H9 (cell line): Measurements from ENCODE around the gene RASA3. TPM values are rescaled to one million over a fixed set of nuclear protein-coding genes. Genes with fewer than 3 reads are reported as not detected.

Source experiments
- DNase-seq: peaks from one replicate; pipeline ENCODE4 v3.0.0-alpha.2; 2017
- H2AFZ ChIP-seq: one replicate; pipeline ENCODE4 v1.6.1; 2013; ENCODE audit warnings: mild to moderate bottlenecking, low read length, control low read depth, moderate library complexity
- H2AK5ac ChIP-seq: 2 replicates; pipeline ENCODE4 v1.6.1; 2013; ENCODE audit warnings: low read length, control low read depth, mixed read lengths; ENCODE audit not compliant: insufficient read length
- H2BK120ac ChIP-seq: one replicate; pipeline ENCODE4 v1.6.1; 2013; ENCODE audit warnings: low read depth, mild to moderate bottlenecking, low read length, control low read depth, inconsistent platforms; ENCODE audit not compliant: poor library complexity, severe bottlenecking
- H2BK12ac ChIP-seq: 2 replicates; pipeline ENCODE4 v1.6.1; 2013; ENCODE audit warnings: low read length, control low read depth, mixed read lengths, low read depth; ENCODE audit not compliant: insufficient read length
- H2BK15ac ChIP-seq: 2 replicates; pipeline ENCODE4 v1.6.1; 2013; ENCODE audit warnings: low read depth, low read length, control low read depth
- H2BK20ac ChIP-seq: one replicate; pipeline ENCODE4 v1.6.1; 2013; ENCODE audit warnings: low read depth, mild to moderate bottlenecking, low read length, control low read depth, inconsistent platforms; ENCODE audit not compliant: poor library complexity, severe bottlenecking
- H2BK5ac ChIP-seq: 2 replicates; pipeline ENCODE4 v1.6.1; 2013; ENCODE audit warnings: low read length, control low read depth, mixed read lengths; ENCODE audit not compliant: insufficient read length
- H3K14ac ChIP-seq: 2 replicates; pipeline ENCODE4 v1.6.1; 2013; ENCODE audit warnings: low read length, control low read depth; ENCODE audit not compliant: insufficient read depth
- H3K18ac ChIP-seq: 2 replicates; pipeline ENCODE4 v1.6.1; 2013; ENCODE audit warnings: low read depth, mild to moderate bottlenecking, mixed read lengths, low read length, control low read depth; ENCODE audit not compliant: insufficient read length
- H3K23ac ChIP-seq: 2 replicates; pipeline ENCODE4 v1.6.1; 2013; ENCODE audit warnings: low read length, control low read depth, mixed read lengths, low read depth; ENCODE audit not compliant: insufficient read length
- H3K23me2 ChIP-seq: 2 replicates; pipeline ENCODE4 v1.6.1; 2013; ENCODE audit warnings: low read depth, mild to moderate bottlenecking, mixed read lengths, low read length, control low read depth; ENCODE audit not compliant: insufficient read length, poor library complexity, severe bottlenecking
- H3K27ac ChIP-seq: 2 replicates; pipeline ENCODE4 v1.5.1; 2013; ENCODE audit warnings: low read length, control low read depth, mixed read lengths, low read depth; ENCODE audit not compliant: insufficient read length
- H3K27me3 ChIP-seq: 2 replicates; pipeline ENCODE4 v1.6.1; 2013; ENCODE audit warnings: low read length, control low read depth, inconsistent platforms; ENCODE audit not compliant: insufficient read depth
- H3K4ac ChIP-seq: 2 replicates; pipeline ENCODE4 v1.6.1; 2013; ENCODE audit warnings: low read depth, mild to moderate bottlenecking, control low read depth, inconsistent platforms, low read length, moderate library complexity
- H3K4me1 ChIP-seq: 2 replicates; pipeline ENCODE4 v1.6.1; 2013; ENCODE audit warnings: low read length, control low read depth, inconsistent platforms; ENCODE audit not compliant: insufficient read depth
- H3K4me2 ChIP-seq: 2 replicates; pipeline ENCODE4 v1.6.1; 2013; ENCODE audit warnings: low read length, control low read depth, mixed read lengths; ENCODE audit not compliant: insufficient read length, insufficient read depth
- H3K56ac ChIP-seq: 2 replicates; pipeline ENCODE4 v1.6.1; 2013; ENCODE audit warnings: low read depth, mild to moderate bottlenecking, mixed read lengths, low read length, control low read depth; ENCODE audit not compliant: insufficient read length
- H3K79me1 ChIP-seq: 2 replicates; pipeline ENCODE4 v1.6.1; 2013; ENCODE audit warnings: low read depth, mild to moderate bottlenecking, moderate library complexity, low read length, control low read depth, inconsistent platforms; ENCODE audit not compliant: insufficient read depth, poor library complexity, severe bottlenecking
- H3K79me2 ChIP-seq: 2 replicates; pipeline ENCODE4 v1.6.1; 2013; ENCODE audit warnings: low read length, control low read depth, inconsistent platforms; ENCODE audit not compliant: insufficient read depth
- H3K9ac ChIP-seq: 2 replicates; pipeline ENCODE4 v1.6.1; 2013; ENCODE audit warnings: low read length, control low read depth, mixed read lengths; ENCODE audit not compliant: insufficient read length; ENCODE audit errors: extremely low read depth
- H3K9me3 ChIP-seq: one replicate; pipeline ENCODE4 v1.6.1; 2013; ENCODE audit warnings: low read depth, low read length, inconsistent platforms; ENCODE audit not compliant: control insufficient read depth
- H3T11ph ChIP-seq: one replicate; pipeline ENCODE4 v1.6.1; 2013; ENCODE audit warnings: mild to moderate bottlenecking, low read length, control low read depth, inconsistent platforms
- H4K20me1 ChIP-seq: one replicate; pipeline ENCODE4 v1.6.1; 2013; ENCODE audit not compliant: control insufficient read depth, insufficient read length, insufficient read depth
- H4K5ac ChIP-seq: 2 replicates; pipeline ENCODE4 v1.6.1; 2013; ENCODE audit warnings: low read depth, mild to moderate bottlenecking, mixed read lengths, low read length, control low read depth; ENCODE audit not compliant: insufficient read length
- H4K8ac ChIP-seq: replicated peaks from 2 replicates; pipeline ENCODE4 v1.6.1; 2013; ENCODE audit warnings: low read length, control low read depth, mixed read lengths, low read depth; ENCODE audit not compliant: insufficient read length
- H4K91ac ChIP-seq: 2 replicates; pipeline ENCODE4 v1.6.1; 2013; ENCODE audit warnings: low read depth, mild to moderate bottlenecking, moderate library complexity, mixed read lengths, low read length, control low read depth; ENCODE audit not compliant: insufficient read length
- H3K27ac Mint-ChIP-seq, 3 experiments: 2 replicates in 2 of 3; 3 replicates in 1 of 3; pipeline ENCODE4 v1.8.0; 2020 to 2021; ENCODE audit warnings: mixed read lengths in 3 of 3, mild to moderate bottlenecking in 1 of 3, moderate library complexity in 1 of 3
- H3K27me3 Mint-ChIP-seq: 2 replicates; pipeline ENCODE4 v1.8.0; 2021; ENCODE audit warnings: low read depth, mild to moderate bottlenecking, moderate library complexity, mixed read lengths
- H3K36me3 Mint-ChIP-seq, 3 experiments: 2 replicates in 2 of 3; 3 replicates in 1 of 3; pipeline ENCODE4 v1.8.0; 2020 to 2021; ENCODE audit warnings: low read depth in 3 of 3, mixed read lengths in 3 of 3; ENCODE audit not compliant: insufficient read depth in 1 of 3
- H3K4me1 Mint-ChIP-seq, 2 experiments: 2 replicates each; pipeline ENCODE4 v1.8.0; 2020; ENCODE audit warnings: mixed read lengths in 2 of 2
- H3K4me3 Mint-ChIP-seq, 2 experiments: 2 replicates in 1 of 2; 3 replicates in 1 of 2; pipeline ENCODE4 v1.8.0; 2020 to 2021; ENCODE audit warnings: mild to moderate bottlenecking in 2 of 2, mixed read lengths in 2 of 2, moderate library complexity in 1 of 2
- H3K9me3 Mint-ChIP-seq, 2 experiments: 2 replicates in 1 of 2; 3 replicates in 1 of 2; pipeline ENCODE4 v1.8.0; 2020; ENCODE audit warnings: mild to moderate bottlenecking in 2 of 2, mixed read lengths in 2 of 2, moderate library complexity in 1 of 2
- WGBS: extraction: QIAGEN DNeasy Blood & Tissue Kit; methylation state at CpG from one replicate; pipeline ENCODE4 v1.1.7; 2013; ENCODE audit warnings: missing lambda C conversion rate, low lambda C conversion rate, mixed read lengths; ENCODE audit not compliant: insufficient read length; ENCODE audit errors: extremely low coverage; 5-methylcytosine and 5-hydroxymethylcytosine counted together
- total RNA-seq: library from RNA; stranded (reverse); gene quantifications from 2 replicates; pipeline ENCODE4 v1.2.1, GENCODE V29; 2021
- TF ChIP-seq, protein P1 (sequence below): fragments of 200-600 bp; sonication (generic); conservative IDR thresholded peaks from 3 replicates; pipeline ENCODE4 v1.8.0; 2021; ENCODE audit warnings: antibody characterized with exemption, mild to moderate bottlenecking

RASA3 gene
- total RNA-seq, 1 experiment from 2014 or later: 12.3 TPM

DNA sequence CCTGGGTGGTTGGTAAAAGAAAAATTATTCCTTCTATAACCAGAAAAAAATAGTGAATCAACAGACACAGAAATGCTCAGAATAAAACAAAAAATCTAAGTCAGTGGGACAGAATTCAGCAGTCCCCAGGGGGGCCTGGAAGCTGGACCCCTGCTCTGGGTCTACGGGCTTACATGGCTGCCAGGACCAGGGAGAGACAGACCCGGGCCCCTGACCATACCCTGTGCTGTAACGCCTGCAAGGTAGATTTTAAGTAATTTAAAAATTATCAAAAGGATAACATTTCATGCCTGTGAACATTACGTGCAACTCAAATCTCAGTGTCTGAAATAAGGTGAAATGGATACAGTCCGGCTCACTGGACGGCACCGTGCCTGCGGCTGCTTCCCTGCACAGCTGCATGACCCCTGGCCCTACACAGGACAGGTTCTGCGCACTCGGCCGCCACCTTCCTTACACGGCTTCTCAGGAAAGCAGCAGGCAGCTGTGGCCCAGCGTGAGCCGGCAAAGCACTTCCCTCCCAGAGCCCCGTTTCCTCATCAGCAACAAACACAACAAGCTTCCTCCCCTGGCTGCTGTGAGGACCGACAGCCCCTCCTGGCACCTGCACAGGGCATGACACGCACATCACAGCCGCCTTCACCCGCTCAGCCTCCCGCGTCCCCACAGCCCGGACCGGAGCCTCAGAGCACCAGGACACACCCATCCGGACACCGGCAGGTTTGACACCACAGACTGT is 22.2 kb downstream of the RASA3 start:
- Histone ChIP-seq H2AK5ac (no peak overlapping the region), H3K18ac (no peak overlapping the region), H3K14ac (no peak overlapping the region; the same call in 1 of the 2 replicates), H3K4me2 (no peak overlapping the region), H3K4me1 (no peaks in the 10 kb centered on the region; the same call in 1 of the 2 replicates), H2BK20ac (no peak overlapping the region), H3K4ac (no peak overlapping the region), H2BK12ac (no peak overlapping the region), H3K9ac (no peak overlapping the region), H4K20me1 (peaks cover 2% of the 10 kb centered on the region), H3K27me3 (no peaks in the 10 kb centered on the region), H3K9me3 (no peaks in the 10 kb centered on the region), H2BK120ac (no peak overlapping the region), H2BK15ac (no peak overlapping the region), H3K27ac (no peak overlapping the region), H4K91ac (no peak overlapping the region), H4K8ac (peak overlapping the region; percentile 14), H3K23ac (no peak overlapping the region), H2AFZ (no peak overlapping the region), H4K5ac (no peak overlapping the region), H3T11ph (no peak overlapping the region), H3K23me2 (peaks cover 3% of the 10 kb centered on the region), H3K79me1 (no peaks in the 10 kb centered on the region), H2BK5ac (no peak overlapping the region), H3K56ac (no peak overlapping the region), H3K79me2 (peaks cover 3% of the 10 kb centered on the region; the same call in 1 of the 2 replicates)
- H3K36me3 Mint-ChIP-seq: peaks cover 0 to 3% (median 2%) of the 10 kb centered on the region in 3 experiments; a peak in 2 of 7 replicates
- TF ChIP-seq, protein P1, sequence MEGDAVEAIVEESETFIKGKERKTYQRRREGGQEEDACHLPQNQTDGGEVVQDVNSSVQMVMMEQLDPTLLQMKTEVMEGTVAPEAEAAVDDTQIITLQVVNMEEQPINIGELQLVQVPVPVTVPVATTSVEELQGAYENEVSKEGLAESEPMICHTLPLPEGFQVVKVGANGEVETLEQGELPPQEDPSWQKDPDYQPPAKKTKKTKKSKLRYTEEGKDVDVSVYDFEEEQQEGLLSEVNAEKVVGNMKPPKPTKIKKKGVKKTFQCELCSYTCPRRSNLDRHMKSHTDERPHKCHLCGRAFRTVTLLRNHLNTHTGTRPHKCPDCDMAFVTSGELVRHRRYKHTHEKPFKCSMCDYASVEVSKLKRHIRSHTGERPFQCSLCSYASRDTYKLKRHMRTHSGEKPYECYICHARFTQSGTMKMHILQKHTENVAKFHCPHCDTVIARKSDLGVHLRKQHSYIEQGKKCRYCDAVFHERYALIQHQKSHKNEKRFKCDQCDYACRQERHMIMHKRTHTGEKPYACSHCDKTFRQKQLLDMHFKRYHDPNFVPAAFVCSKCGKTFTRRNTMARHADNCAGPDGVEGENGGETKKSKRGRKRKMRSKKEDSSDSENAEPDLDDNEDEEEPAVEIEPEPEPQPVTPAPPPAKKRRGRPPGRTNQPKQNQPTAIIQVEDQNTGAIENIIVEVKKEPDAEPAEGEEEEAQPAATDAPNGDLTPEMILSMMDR: peak; percentile 34; the same call in 1 of the 3 replicates
- H3K4me3 Mint-ChIP-seq: peak overlapping the region in 1 of 2 experiments; percentile 40; a peak in 1 of 5 replicates
- H3K9me3 Mint-ChIP-seq: no peaks in the 10 kb centered on the region
- H3K27me3 Mint-ChIP-seq: no peaks in the 10 kb centered on the region
- peak; percentile 73 for DNase-seq
- no CpG with 5 or more reads among the region's 25 CpGs for WGBS
- H3K27ac Mint-ChIP-seq: peak overlapping the region; percentile 23 to 74 (median 35); a peak in 4 of 7 replicates
- H3K4me1 Mint-ChIP-seq: peaks cover 44 to 55% of the 10 kb centered on the region in 2 experiments
